Measurements from ENCODE around the gene PNPLA2.

Gene PNPLA2

GRCh38 chr11:786235-787083, 32.3 kb upstream of the PNPLA2 start:
- no peak for DNase-seq

- DNase-seq, result no peak
These were observed 31.5 kb upstream of the PNPLA2 start for GRCh38 chr11:787084-787675.

- DNase-seq, result no peak
These were observed 30.6 kb upstream of the PNPLA2 start for GRCh38 chr11:788009-788640.

- no peak for DNase-seq
These were observed 29.5 kb upstream of the PNPLA2 start for GRCh38 chr11:788953-789940.

- no peak for DNase-seq
These were observed 28.8 kb upstream of the PNPLA2 start, which contains the start of gene CEND1 for GRCh38 chr11:789943-790342. Gene CEND1, minus strand, starts transcription at chr11:790090. Its CDS starts 1,514 bp downstream, at chr11:788576.

GRCh38 chr11:790721-791564, 27.8 kb upstream of the PNPLA2 start:
- DNase-seq, result no peak

GRCh38 chr11:791658-792534, 26.8 kb upstream of the PNPLA2 start:
- no peak for DNase-seq

- no peak for DNase-seq
These were observed 26.2 kb upstream of the PNPLA2 start for GRCh38 chr11:792535-792821.

GRCh38 chr11:792873-793272, 25.8 kb upstream of the PNPLA2 start:
- no peak for DNase-seq

- no peak for DNase-seq
These were observed 25.2 kb upstream of the PNPLA2 start for GRCh38 chr11:793556-793955.

GRCh38 chr11:794013-794765, 24.5 kb upstream of the PNPLA2 start:
- DNase-seq, result no peak

GRCh38 chr11:794766-795633, 23.7 kb upstream of the PNPLA2 start:
- DNase-seq, result no peak

- no peak for DNase-seq
These were observed 22.8 kb upstream of the PNPLA2 start for GRCh38 chr11:795634-796564.

- DNase-seq, result no peak
These were observed 22.0 kb upstream of the PNPLA2 start for GRCh38 chr11:796565-797295.

GRCh38 chr11:797296-798092, 21.2 kb upstream of the PNPLA2 start:
- peak; percentile 43 for DNase-seq

- DNase-seq, result peak; percentile 75
These were observed 20.5 kb upstream of the PNPLA2 start, which contains the start of gene SLC25A22 for GRCh38 chr11:798093-798713. Gene SLC25A22, minus strand, starts transcription at chr11:798281. Its CDS starts 3,275 bp downstream, at chr11:795006.
